HCT116 (cell line): ENCODE data around the gene DIAPH3.

ENCODE experiments used
- CEBPB ChIP-seq: IDR thresholded peaks from 2 replicates; pipeline ENCODE4 v1.6.1; 2012; ENCODE audit warnings: low read depth
- CTCF ChIP-seq, 3 experiments: fragments of 200-600 bp in 1 of 3; sonication (generic) in 1 of 3; IDR thresholded peaks in 2 of 3; conservative IDR thresholded peaks in 1 of 3; 2 replicates each; pipeline ENCODE4 v1.5.1; 2012 to 2017; ENCODE audit warnings: low read depth in 2 of 3, low read length in 2 of 3, antibody characterized with exemption in 1 of 3, borderline replicate concordance in 1 of 3, control low read depth in 1 of 3, mild to moderate bottlenecking in 1 of 3, mixed read lengths in 1 of 3, mixed run types in 1 of 3, moderate library complexity in 1 of 3; ENCODE audit not compliant: insufficient read depth in 1 of 3
- EGR1 ChIP-seq: IDR thresholded peaks from 2 replicates; pipeline ENCODE4 v1.6.1; 2012; ENCODE audit warnings: low read depth
- EZH2 ChIP-seq: fragments of 200-600 bp; sonication (generic); IDR thresholded peaks from 2 replicates; pipeline ENCODE4 v1.6.1; 2017; ENCODE audit warnings: antibody characterized with exemption, mixed run types
- EZH2phosphoT487 ChIP-seq: fragments of 200-600 bp; IDR thresholded peaks from 2 replicates; pipeline ENCODE4 v1.6.1; 2018; ENCODE audit warnings: antibody characterized with exemption, borderline replicate concordance
- JUND ChIP-seq: IDR thresholded peaks from 2 replicates; pipeline ENCODE4 v1.6.1; 2012
- POLR2A ChIP-seq: IDR thresholded peaks from 2 replicates; pipeline ENCODE4 v1.7.0; 2011; ENCODE audit warnings: borderline replicate concordance; ENCODE audit not compliant: insufficient read depth, insufficient read length; ENCODE audit errors: extremely low read depth
- POLR2AphosphoS5 ChIP-seq: IDR thresholded peaks from 2 replicates; pipeline ENCODE4 v1.6.1; 2011; ENCODE audit warnings: mild to moderate bottlenecking, low read depth, low read length, moderate library complexity
- RAD21 ChIP-seq: IDR thresholded peaks from 2 replicates; pipeline ENCODE4 v1.6.1; 2012; ENCODE audit warnings: low read depth, mild to moderate bottlenecking
- YY1 ChIP-seq: IDR thresholded peaks from 2 replicates; pipeline ENCODE4 v1.6.1; 2011; ENCODE audit warnings: low read length, low read depth, moderate library complexity, mild to moderate bottlenecking; ENCODE audit not compliant: insufficient replicate concordance; ENCODE audit errors: extremely low read depth
- ZFX ChIP-seq: fragments of 450-650 bp; IDR thresholded peaks from 2 replicates; pipeline ENCODE4 v1.6.1; 2017
- ZNF274 ChIP-seq: fragments of 200-500 bp; sonication (Bioruptor generic); IDR thresholded peaks from 2 replicates; pipeline ENCODE4 v1.6.1; 2014; ENCODE audit warnings: mild to moderate bottlenecking, low read depth, low read length, inconsistent platforms
- TF ChIP-seq, protein P1 (sequence below): IDR thresholded peaks from 2 replicates; pipeline ENCODE4 v1.6.1; 2012
- TF ChIP-seq, protein P2 (sequence below): IDR thresholded peaks from 2 replicates; pipeline ENCODE4 v1.6.1; 2012; ENCODE audit warnings: low read depth

DNA sequence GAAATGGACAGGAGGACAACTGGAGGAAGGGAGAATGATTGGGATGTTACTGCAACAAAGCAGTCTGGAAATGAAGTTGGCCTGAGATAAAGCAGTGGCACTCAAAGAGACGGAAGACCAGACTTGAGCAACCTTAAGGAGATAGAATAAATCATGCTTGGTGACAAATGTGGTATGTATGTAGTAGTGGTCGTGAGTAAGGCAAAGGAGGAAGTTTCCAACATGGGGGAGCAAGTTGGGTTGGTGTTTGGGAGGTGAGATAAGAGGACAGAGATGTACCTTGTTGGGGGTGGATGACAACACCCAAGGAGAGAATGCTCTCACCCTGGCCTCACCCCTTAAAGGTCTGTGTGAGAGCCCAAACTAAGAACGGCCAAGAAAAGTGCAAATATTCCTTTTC is 420.5 kb downstream of the DIAPH3 start:
- no peak for TF ChIP-seq EZH2phosphoT487
- TF ChIP-seq POLR2A: no peak
- no peak for TF ChIP-seq EZH2
- TF ChIP-seq CEBPB: no peak
- TF ChIP-seq ZNF274: no peak
- no peak for TF ChIP-seq POLR2AphosphoS5
- no peak for TF ChIP-seq CTCF (IDR thresholded peaks at IDR 0.05 in 2 of 3, conservative IDR thresholded peaks at IDR 0.05 in 1 of 3; ENCODE audit: borderline replicate concordance in 1 of 3, insufficient read depth in 1 of 3, low read depth in 2 of 3, low read length in 2 of 3)
- no peak for TF ChIP-seq EGR1
- no peak for TF ChIP-seq ZFX
- TF ChIP-seq YY1: no peak
- TF ChIP-seq, protein P1, sequence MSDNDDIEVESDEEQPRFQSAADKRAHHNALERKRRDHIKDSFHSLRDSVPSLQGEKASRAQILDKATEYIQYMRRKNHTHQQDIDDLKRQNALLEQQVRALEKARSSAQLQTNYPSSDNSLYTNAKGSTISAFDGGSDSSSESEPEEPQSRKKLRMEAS: no peak
- no peak for TF ChIP-seq RAD21
- no peak for TF ChIP-seq JUND
- TF ChIP-seq, protein P2, sequence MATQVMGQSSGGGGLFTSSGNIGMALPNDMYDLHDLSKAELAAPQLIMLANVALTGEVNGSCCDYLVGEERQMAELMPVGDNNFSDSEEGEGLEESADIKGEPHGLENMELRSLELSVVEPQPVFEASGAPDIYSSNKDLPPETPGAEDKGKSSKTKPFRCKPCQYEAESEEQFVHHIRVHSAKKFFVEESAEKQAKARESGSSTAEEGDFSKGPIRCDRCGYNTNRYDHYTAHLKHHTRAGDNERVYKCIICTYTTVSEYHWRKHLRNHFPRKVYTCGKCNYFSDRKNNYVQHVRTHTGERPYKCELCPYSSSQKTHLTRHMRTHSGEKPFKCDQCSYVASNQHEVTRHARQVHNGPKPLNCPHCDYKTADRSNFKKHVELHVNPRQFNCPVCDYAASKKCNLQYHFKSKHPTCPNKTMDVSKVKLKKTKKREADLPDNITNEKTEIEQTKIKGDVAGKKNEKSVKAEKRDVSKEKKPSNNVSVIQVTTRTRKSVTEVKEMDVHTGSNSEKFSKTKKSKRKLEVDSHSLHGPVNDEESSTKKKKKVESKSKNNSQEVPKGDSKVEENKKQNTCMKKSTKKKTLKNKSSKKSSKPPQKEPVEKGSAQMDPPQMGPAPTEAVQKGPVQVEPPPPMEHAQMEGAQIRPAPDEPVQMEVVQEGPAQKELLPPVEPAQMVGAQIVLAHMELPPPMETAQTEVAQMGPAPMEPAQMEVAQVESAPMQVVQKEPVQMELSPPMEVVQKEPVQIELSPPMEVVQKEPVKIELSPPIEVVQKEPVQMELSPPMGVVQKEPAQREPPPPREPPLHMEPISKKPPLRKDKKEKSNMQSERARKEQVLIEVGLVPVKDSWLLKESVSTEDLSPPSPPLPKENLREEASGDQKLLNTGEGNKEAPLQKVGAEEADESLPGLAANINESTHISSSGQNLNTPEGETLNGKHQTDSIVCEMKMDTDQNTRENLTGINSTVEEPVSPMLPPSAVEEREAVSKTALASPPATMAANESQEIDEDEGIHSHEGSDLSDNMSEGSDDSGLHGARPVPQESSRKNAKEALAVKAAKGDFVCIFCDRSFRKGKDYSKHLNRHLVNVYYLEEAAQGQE: no peak
